GM18867 (cell line): ENCODE data around the gene CHN2.
"Not testable (repeated sequence)": the region's sequence is repeated elsewhere in the genome, so short reads cannot be mapped to it uniquely, and the experiment has no call there.

Experiments used
- ATAC-seq: cut with Tn5 transposase; IDR thresholded peaks from one replicate; pipeline ENCODE4 v1.9.1; 2021; ENCODE audit warnings: mild to moderate bottlenecking, moderate library complexity; ENCODE audit not compliant: unreplicated experiment

CHN2 gene

DNA sequence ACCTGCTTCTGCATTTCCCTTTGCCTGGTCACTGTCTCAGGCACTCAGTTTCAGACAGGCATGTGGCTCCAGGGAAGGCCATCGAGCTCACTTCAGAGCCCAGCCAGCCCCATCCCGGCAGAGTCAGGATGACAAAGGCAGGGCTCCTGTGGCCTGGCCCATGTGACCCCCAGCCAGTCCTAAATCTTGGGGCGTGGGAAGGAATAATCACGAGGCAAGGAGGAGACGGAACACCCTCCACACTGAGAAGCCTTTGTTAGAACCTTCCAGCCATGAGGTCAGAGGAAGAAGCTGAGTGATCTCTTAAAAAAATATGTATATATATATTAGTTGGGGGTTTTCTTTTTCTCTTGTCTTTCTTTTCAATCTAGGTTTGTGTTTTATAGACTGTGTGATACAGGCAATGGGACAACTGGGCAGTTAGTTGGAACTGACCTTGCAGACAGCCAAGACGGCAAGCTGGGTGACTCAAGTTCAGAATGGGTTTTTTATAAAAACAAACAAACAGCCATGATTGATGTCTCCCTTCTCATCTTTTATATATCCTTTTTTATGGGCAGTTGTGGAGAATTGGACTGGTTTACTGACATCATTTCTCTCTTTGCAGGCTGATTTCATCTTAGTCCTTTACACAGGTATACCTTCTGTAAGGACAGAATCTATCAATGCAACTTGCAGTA is 60.8 kb downstream of the CHN2 start:
- ATAC-seq, result no peak

DNA sequence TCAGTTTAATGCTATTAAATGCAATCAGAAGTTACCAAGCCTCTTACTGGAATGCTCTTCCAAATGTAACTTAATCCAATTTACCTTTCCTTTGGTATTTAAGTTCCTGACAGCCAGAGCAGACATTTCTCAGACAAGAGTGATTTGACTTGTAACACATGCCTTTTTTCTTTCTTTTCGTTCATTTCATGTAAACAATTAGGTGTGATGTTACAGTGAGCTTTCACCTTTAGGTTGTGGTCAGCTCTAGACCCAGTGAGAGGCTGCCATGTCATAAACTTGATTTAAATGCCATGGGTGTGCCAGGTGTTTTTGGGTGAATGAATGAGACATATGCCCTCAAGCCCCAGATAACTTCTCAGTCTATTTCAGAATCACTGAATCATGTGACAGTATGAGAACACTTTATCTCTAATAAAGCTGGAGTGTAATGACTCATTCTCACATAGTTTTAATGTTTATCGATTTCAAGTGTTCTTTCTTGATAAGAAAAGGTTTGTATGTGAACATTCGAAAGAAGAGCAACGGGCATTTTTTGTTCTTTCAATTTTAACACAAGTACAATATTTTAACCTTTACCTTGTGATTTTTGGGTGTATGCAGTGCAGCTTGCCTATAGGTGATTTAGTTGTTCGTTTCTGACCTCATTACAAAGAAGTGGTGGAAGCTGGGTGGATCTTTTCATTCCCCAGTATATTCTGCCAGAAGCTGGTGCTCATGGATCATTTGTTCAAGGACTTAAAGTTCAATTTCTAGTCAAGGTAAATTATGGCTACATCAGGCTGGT is 61.5 kb downstream of the CHN2 start:
- ATAC-seq, result no peak

DNA sequence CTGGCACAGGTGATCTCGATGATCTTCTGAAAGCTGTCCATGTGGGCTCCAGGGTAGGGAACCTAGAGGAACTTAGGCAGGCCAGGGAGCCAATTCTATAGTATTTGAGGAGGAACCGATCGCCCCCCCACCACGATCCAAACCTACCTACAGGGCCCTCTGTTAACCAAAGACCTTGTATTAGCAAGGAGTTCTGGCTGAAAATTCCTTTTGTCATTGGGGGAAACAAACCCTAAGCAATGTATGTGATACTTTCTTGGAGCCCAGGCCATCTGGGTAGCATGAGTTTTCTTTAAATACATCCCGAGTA is 62.1 kb downstream of the CHN2 start:
- no peak for ATAC-seq

DNA sequence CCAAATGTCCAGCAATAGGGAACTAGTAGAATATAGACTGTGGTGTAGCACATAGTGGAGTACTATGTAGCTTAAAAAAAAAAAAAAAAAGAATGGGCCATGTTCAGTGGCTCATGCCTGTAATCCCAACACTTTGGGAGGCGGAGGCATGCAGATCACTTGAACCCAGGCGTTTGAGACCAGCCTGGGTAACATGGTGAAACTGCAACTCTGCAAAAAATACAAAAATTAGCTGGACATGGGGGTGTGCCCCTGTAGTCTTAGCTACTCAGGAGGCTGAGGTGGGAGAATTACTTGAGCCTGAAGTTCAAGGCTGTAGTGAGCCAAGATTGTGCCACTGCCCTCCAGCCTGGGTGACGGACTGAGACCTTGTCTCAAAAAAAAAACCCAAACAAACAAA is 64.4 kb downstream of the CHN2 start:
- ATAC-seq, result no peak

DNA sequence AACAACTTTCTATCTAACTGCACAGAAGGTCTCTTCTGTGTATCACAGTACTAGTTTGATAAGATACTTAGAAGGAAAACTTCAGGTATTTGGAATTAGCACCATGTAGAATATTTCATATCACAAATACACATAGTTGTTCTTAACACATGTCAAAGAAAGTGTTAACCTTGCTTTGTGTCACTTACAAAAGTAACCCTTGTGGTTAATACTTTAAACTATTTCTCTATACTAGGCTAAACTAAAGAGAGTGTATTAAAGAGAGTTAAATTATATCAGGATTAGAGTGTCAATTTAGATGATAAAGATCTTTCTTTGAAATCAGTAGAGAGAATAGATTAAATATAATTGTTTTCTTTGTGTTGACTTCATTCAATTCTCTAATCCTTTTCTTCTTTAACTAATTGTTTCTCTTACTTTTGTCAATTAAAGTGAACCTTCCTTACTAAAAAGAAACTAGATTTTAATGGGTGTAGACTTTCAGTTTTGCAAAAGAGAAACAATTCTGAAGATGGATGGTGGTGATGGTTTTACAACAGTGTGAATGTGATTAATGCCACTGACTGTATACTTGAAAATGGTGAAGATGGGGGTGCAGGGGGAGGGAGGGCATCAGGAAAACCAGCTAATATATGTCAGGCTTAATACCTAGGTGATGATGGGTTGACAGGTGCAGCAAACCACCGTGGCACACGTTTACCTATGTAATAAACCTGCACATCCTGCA is 67.8 kb downstream of the CHN2 start:
- ATAC-seq, result no peak

DNA sequence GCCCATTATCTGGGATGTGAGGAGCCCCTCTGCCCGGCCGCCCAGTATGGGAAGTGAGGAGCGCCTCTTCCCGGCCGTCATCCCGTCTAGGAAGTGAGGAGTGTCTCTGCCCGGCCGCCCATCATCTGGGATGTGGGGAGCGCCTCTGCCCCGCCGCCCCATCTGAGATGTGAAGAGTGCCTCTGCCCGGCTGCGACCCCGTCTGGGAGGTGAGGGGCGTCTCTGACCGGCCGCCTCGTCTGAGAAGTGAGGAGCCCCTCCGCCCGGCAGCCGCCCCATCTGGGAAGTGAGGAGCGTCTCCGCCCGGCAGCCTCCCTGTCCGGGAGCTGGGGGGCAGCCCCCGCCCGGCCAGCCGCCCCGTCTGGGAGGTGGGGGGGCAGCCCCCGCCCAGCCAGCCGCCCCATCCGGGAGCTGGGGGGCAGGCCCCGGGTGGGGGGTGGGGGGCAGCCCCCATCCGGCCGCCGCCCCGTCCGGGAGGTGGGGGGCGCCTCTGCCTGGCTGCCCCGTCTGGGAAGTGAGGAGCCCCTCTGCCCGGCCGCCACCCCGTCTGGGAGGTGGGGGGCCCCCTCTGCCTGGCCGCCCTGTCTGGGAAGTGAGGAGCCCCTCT is 69.1 kb downstream of the CHN2 start:
- ATAC-seq, result not testable (repeated sequence)

DNA sequence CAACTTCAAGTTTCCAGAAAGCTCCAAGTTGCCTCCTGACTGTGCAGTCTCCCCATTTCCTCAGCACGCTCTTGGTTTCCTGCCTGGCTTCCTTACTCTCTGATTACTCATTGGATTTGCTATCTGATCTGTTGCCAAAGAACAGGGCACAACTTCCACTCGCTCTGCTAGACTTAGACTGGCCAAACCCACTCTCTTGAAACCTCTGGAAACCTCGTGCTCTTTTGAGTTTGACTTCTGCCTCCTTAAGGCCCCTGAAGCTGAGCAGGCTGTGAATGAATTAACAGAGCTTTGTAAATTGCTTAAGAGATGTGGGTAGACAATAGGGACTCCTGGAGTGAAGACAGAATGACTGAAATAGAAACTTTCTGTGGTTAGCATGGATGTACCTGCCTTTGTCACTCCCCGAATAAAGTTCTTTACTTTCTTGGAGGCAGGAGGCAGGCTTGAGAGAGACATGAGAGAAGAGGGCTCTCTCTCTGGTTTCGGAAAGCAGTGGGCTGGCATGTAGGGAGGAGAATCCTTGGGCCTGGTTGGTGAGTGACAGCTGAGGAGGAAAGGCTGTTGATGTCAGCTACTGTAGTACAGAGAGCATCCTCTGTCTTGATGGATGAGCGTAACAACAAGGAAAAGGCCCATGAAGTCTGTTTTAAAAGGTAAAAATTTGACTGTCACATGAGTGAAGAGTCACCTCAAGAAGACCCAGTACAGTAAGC is 70.8 kb downstream of the CHN2 start:
- no peak for ATAC-seq

DNA sequence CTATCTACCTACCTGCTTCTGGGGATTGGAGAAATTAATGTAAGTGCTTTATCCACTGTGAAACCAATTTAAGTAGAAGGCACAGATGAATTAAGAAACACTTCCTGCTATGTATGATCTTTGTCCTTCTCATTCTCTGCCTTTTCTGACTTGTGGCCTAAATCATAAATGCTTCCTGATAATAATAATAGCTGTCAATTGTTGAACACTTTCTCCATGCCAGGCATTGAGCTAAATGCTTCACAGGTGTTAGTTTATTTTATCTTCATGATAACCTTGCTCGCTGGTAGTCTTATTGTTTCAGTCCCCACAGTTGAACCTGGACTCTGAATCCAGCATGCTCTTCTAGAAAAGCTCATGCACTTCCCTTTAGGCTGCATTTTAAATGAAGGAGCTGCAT is 75.4 kb downstream of the CHN2 start:
- no peak for ATAC-seq

DNA sequence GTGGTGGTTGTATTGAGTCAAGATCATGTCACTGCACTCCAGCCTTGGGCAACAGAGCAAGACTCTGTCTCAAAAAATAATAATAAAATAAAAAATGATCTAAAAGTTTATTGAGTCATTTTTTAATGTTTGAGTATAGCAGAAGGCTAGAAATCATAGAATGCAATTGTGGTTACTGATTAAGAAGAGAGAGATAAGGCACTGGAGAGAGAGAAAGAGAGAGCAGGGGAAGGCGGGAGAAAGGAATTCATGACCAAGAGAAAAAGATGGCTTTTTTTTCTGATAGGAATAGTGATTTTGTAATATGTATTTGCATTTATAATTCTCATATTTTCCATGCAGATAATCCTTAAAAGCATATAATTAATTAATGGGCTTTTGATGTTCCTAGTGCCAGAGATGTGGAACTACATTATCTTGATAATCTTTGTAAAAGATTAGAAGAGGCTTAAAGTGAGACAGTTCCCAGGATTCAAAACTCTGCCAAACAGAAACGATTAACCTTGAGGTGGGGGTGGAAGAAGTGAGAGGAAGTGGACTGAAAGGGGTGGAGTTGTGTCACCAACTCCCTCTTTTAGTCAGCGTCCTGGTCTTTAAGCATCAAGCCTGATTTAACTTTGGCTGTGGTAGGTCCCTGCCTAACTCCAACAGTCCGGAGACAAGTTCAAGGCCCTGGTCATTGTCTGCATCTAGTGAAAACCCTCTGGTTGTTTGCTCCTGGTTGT is 76.2 kb downstream of the CHN2 start:
- no peak for ATAC-seq

DNA sequence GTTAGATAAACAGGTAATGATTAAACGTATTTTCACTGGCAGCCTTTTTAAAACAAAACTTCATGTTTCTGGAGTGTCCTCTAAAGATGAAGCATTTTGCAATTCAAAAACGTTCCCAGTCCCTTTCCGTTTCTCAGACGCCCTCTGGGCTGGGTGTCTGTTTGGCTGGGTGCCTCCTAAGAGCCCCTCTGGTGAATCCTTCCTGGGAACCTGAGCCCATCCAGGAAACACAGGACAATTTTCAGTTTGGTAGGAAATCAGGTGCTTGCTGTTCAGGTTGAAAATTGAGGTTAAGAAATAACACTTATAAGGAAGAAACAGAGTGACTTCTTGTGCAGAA is 76.7 kb downstream of the CHN2 start:
- no peak for ATAC-seq

DNA sequence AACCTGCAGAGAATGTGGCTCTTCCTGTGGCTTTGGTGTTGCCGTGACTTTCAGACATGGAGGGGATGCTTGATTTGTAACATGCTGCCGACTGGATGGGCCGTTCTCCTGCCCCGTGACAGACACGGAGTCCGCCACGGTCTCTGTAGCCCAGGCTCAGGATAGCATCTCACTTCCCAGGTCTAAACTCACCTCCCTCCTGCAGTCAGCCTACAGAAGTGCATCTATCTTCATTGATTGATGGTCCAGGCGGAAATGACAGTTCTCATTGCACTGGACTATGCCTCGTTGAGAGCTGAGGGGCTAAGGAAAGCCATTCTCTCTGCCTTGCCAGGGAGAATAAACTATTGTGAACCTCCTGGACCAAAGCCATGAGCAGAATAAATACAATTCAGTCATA is 77.5 kb downstream of the CHN2 start:
- ATAC-seq, result no peak

DNA sequence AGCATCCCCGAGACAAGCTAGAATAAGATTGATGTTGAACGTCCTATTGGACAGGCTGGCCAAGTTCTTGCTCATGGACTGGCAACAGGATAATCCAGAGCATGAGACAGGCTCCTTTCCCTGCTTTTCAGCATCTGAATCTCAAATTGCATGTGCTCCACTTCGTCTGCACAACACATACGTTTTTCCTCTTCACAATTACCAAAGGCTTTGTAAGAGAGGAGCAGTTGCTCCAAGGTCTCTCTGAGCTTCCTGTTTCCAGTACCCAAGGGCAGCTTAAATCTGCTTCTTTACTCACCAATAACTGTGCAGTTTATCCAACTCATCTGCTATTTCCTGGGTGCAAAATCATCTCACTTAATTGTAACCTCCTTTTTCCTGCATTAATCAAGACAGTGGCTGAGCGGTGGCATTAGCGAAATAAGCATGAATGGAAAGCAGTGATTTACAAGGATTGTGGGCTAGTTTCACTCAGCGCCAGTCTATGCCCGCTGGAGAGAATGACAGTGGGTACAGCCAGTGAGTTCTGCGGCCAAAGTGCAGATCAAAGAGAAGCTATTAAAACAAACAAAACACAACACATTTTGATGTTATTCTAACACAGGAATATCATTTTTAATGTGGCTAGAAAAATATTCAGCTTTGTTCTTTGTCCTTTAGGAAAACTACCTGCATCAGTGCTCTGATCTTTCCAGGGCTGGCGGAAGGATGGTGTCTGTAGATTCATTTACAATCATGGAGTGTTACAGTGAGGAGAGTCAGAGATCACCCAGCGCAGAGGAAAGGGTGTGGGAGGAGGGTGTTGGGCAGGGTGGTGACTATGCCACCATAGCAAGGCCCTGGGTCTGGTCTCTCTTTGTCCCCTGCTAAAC is 79.8 kb downstream of the CHN2 start:
- ATAC-seq, result no peak

DNA sequence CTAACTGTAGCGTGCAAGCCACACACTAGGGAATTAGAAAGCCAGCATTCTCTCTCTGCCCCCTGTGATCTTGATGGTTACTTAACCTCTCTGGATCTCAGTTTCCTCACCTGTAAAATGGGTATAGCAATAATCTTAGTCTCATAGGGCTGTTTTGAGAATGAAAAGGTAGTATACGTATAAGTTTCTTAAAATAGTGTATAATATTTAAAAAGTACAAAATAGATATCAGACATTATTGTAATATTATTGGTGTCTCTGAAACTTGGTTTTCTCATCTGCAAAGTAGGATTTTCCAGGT is 80.4 kb downstream of the CHN2 start:
- ATAC-seq, result no peak

DNA sequence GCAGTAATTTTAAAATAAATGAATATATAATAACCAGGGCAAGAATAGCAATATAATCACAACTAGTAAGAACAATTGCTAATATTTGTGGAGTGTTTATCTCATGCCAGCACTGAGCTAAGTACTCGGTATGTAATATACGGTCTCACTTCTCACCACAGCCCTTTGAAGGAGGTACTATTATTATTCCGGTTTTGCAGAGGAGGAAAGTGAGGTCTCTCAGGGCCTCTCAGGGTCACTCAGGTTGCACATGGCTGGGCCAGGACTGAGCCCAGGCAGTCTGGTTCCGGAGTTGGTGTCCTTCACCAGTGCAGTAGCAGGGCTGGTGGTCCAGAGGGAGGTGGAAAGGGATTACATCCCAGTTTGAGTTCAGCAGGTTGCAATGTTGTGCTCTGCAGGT is 80.9 kb downstream of the CHN2 start:
- no peak for ATAC-seq

DNA sequence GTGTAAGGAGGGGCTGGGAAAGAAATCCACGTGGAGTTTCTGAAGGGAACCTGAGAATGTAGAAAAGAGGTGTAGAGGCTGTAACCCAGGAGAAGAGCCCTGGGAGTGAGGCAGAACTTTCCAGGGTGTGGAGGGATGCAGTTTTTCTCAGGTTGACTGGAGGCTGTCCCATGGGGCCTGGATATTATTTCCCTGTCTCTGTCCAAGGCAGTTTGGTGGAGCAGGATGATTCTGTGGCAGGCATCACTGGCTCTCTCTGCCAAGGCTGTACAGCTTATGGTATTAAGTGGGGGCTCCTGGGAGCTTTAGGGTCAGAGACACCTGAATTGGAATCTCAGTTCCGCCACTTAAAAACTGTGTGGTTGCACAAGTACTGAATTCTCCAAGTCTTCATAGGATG is 81.6 kb downstream of the CHN2 start:
- ATAC-seq, result no peak

DNA sequence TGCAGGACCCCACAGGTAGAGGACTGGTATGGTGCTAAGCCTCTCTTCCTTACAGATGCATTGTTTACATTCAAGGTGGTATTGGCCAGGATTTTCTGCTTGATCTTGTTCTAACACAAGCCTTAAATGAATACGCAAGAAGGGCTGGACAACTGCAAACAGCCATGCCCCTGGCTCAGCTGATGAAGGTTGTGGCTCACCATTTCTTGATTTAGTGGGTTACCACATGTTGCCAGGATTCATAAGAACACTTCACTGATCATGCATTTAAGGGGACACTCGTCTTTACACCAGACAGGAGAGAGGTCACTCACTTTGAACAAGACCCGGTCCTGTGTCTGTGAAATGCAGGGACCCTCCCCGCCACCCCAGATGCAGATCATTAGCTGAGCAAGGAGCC is 82.2 kb downstream of the CHN2 start:
- no peak for ATAC-seq

DNA sequence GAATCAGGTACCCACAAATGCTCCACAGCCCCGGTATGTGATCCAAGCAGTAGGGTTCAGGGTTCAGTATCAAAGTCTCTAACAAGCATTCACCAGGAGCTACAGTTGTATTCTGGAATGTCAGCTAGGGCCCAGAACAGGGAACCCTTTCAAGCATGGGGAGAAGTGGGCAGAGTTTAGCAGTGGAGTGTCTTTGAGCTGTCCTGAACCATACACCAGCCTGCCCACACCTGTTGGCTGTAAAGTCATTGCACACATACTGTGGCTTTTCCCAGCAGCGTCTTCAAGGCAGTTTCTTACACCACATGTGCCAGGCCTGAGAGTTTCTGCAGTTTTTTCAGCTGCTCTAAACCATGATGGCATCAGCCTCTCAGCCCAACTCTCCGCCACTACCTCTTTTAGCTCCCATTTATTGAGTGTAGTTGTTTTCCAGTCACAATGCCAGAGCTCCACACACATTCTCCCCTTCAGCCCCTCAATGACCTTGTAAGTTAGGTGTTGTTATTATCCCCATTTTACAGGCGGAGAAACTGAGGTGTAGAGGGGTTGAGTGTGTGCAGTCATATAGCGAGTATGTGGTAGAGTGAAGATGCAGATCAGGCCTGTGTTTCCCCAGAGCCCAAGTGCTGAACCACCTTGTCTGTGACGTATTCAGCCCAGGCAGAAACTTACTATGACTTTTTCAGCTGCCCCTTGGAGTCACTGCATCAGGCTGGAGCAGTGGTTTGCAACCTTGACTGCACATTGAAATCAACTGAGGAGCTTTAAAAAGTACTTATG is 83.1 kb downstream of the CHN2 start:
- no peak for ATAC-seq

DNA sequence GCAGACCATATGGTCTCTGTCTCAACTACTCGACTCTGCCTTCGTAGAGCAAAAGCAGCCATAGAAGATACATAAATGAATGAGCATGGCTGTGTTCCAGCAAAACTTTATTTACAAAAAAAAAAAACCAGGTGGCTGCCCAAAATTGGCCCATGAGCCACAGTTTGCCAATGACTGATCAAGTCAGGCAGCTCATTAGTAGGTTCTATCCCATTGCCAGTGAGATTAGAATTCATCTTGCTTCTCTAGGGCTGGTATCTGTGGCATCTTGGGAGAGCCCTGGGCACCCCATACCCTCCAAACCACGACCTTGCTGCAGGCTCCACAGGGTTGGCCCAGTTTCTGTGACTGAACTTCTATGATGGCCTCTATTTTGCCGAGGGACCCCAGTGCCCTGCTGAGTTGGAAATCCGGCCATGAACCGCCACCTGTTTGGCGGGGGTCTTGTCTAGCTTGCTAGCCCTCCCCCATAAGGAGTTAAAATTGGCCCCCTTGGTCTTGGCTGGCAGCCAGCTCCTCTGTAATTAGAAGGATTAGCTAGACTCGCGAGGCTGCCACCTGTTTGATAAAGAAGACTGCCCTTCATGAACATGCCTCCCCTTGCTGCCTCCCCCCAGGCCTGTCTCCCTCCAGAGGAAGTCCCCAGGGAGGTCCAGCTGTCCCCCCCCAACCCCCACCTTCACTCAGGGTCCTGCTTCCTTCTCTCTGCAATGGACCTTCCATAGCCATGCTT is 83.9 kb downstream of the CHN2 start:
- ATAC-seq, result no peak
